NCI-H446 (cell line): ENCODE results near the gene DIS3L2.
"Not testable (repeated sequence)": the region's sequence is repeated elsewhere in the genome, so short reads cannot be mapped to it uniquely, and the experiment has no call there.

Source experiments
- DNase-seq, 2 experiments: peaks; one replicate each; lab custom pipeline; 2025; lab: John Stamatoyannopoulos, UW

Gene DIS3L2

GRCh38 chr2:232174662-232175061, 213.1 kb downstream of the DIS3L2 start:
- DNase-seq = no peak

- not testable (repeated sequence) for DNase-seq
Observed at GRCh38 chr2:232176587-232176986, 215.1 kb downstream of the DIS3L2 start.

- no peak for DNase-seq
Observed at GRCh38 chr2:232183279-232183678, 221.8 kb downstream of the DIS3L2 start.

GRCh38 chr2:232184346-232184745, 222.8 kb downstream of the DIS3L2 start:
- no peak for DNase-seq

- DNase-seq = no peak
Observed at GRCh38 chr2:232190796-232191195, 229.3 kb downstream of the DIS3L2 start.

- no peak for DNase-seq
Observed at GRCh38 chr2:232195487-232195886, 234.0 kb downstream of the DIS3L2 start.

GRCh38 chr2:232196802-232197201, 235.3 kb downstream of the DIS3L2 start:
- DNase-seq = no peak

- DNase-seq = no peak
Observed at GRCh38 chr2:232200195-232200594, 238.7 kb downstream of the DIS3L2 start.

- no peak for DNase-seq
Observed at GRCh38 chr2:232203166-232203891, 241.8 kb downstream of the DIS3L2 start.

GRCh38 chr2:232203936-232204335, 242.4 kb downstream of the DIS3L2 start:
- DNase-seq = no peak

- no peak for DNase-seq
Observed at GRCh38 chr2:232204457-232204931, 243.0 kb downstream of the DIS3L2 start.

GRCh38 chr2:232207174-232207573, 245.7 kb downstream of the DIS3L2 start:
- no peak for DNase-seq

- DNase-seq = no peak
Observed at GRCh38 chr2:232210306-232210705, 248.8 kb downstream of the DIS3L2 start.

- DNase-seq = no peak
Observed at GRCh38 chr2:232211743-232212686, 250.5 kb downstream of the DIS3L2 start.

GRCh38 chr2:232213176-232213575, 251.7 kb downstream of the DIS3L2 start:
- DNase-seq = no peak

- DNase-seq = no peak
Observed at GRCh38 chr2:232214053-232214452, 252.5 kb downstream of the DIS3L2 start.

GRCh38 chr2:232216028-232216427, 254.5 kb downstream of the DIS3L2 start:
- DNase-seq = no peak

- DNase-seq = no peak
Observed at GRCh38 chr2:232218778-232219495, 257.4 kb downstream of the DIS3L2 start.

GRCh38 chr2:232219496-232219870, 258.0 kb downstream of the DIS3L2 start:
- DNase-seq = no peak

- DNase-seq = no peak
Observed at GRCh38 chr2:232219932-232220331, 258.4 kb downstream of the DIS3L2 start.

GRCh38 chr2:232225429-232225828, 263.9 kb downstream of the DIS3L2 start:
- no peak for DNase-seq

- DNase-seq = no peak
Observed at GRCh38 chr2:232225895-232226294, 264.4 kb downstream of the DIS3L2 start.
